Natural killer cell (primary cell): ENCODE data around the gene SRSF10. TPM values are rescaled to one million over a fixed set of nuclear protein-coding genes. Genes with fewer than 3 reads are reported as not detected.
"Not testable (repeated sequence)": the region's sequence is repeated elsewhere in the genome, so short reads cannot be mapped to it uniquely, and the experiment has no call there.

Experiments used
- ATAC-seq, 3 donors: fragments of 150-1000 bp in 2 of 3; fragments of 200-7000 bp in 1 of 3; cut with Tn5 transposase; 1 replicate in 1 of 3; 2 replicates in 2 of 3; pipeline ENCODE4 v1.10.0; 2021; ENCODE audit warnings: mild to moderate bottlenecking in 2 of 3, moderate library complexity in 2 of 3
- DNase-seq, 2 donors: peaks; one replicate each; pipeline versions ENCODE4 v3.0.0 to v3.0.0-alpha.2; 2013 to 2021; ENCODE audit warnings: mixed read lengths in 1 of 2
- H3K27ac ChIP-seq: one replicate; pipeline ENCODE4 v1.5.1; 2013; ENCODE audit warnings: mild to moderate bottlenecking, low read length
- H3K27me3 ChIP-seq: one replicate; pipeline ENCODE4 v1.6.1; 2013; ENCODE audit warnings: low read length; ENCODE audit not compliant: control insufficient read depth, insufficient read depth
- H3K36me3 ChIP-seq: one replicate; pipeline ENCODE4 v1.6.1; 2013; ENCODE audit warnings: low read length; ENCODE audit not compliant: control insufficient read depth, insufficient read depth
- H3K4me1 ChIP-seq: one replicate; pipeline ENCODE4 v1.6.1; 2013; ENCODE audit warnings: low read length; ENCODE audit not compliant: control insufficient read depth, insufficient read depth
- H3K4me3 ChIP-seq: one replicate; pipeline ENCODE4 v1.5.1; 2013; ENCODE audit warnings: low read length
- H3K9me3 ChIP-seq: one replicate; pipeline ENCODE4 v1.6.1; 2013; ENCODE audit warnings: low read length; ENCODE audit not compliant: control insufficient read depth, insufficient read depth
- H3K27ac Mint-ChIP-seq, 2 donors: one replicate each; pipeline ENCODE4 v1.8.0; 2022; ENCODE audit warnings: mild to moderate bottlenecking in 2 of 2, mixed read lengths in 2 of 2, moderate library complexity in 1 of 2
- H3K27me3 Mint-ChIP-seq, 2 donors: one replicate each; pipeline ENCODE4 v1.8.0; 2022; ENCODE audit warnings: low read depth in 2 of 2, mixed read lengths in 2 of 2
- H3K36me3 Mint-ChIP-seq: one replicate; pipeline ENCODE4 v1.8.0; 2022; ENCODE audit warnings: mixed read lengths
- H3K4me1 Mint-ChIP-seq, 2 donors: one replicate each; pipeline ENCODE4 v1.8.0; 2022; ENCODE audit warnings: mixed read lengths in 2 of 2
- H3K4me3 Mint-ChIP-seq: one replicate; pipeline ENCODE4 v1.8.0; 2022; ENCODE audit warnings: mild to moderate bottlenecking, moderate library complexity, mixed read lengths
- H3K9me3 Mint-ChIP-seq, 2 donors: one replicate each; pipeline ENCODE4 v1.8.0; 2022; ENCODE audit warnings: mixed read lengths in 2 of 2
- WGBS: methylation state at CpG from one replicate; pipeline ENCODE4 v1.1.7; 2013; ENCODE audit warnings: missing lambda C conversion rate; ENCODE audit not compliant: insufficient coverage; 5-methylcytosine and 5-hydroxymethylcytosine counted together
- intact Hi-C: fragments of 100-400 bp; cut with micrococcal nuclease; formaldehyde crosslinking; loops from one replicate; pipeline ENCODE4 v1.14.2; 2022
- total RNA-seq, 4 donors: library from RNA; stranded (reverse); fragments of 120-200 nt in 1 of 4; gene quantifications; one replicate each; pipeline versions ENCODE4 v1.2.3 to v1.2.4, GENCODE V29; 2013 to 2022
- TF ChIP-seq, protein P1 (sequence below): fragments of 200-600 bp; IDR thresholded peaks from one replicate; pipeline ENCODE4 v1.8.0; 2022; ENCODE audit warnings: antibody characterized with exemption

SRSF10 gene
- total RNA-seq, 3 donors from 2014 or later (not counting 1 experiment from before 2014, with no cell fraction given) = 221 to 281 (median 237) TPM

DNA sequence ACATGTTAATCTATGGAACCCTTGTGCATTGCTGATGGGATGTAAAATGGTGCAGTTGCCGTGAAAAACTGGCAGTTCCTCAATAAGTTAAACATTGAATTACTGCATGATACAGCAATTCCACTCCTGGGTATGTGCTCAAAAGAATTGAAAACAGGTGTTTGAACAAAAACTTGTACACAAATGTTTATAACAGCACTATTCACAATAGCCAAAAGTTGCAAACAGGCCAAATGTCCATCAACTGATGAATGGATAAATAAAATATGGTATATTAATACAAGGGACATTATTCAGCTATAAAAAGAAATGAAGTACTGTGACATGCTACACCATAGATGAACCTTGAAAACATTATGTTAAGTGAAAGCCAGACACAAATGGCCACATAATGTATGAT lies 17.7 kb upstream of the SRSF10 start:
- ATAC-seq = no peak
- 57% methylated on average over 1 of the region's 1 CpG for WGBS
- Histone ChIP-seq H3K4me1 (no peaks in the 10 kb centered on the region), H3K4me3 (no peak overlapping the region), H3K36me3 (no peaks in the 10 kb centered on the region), H3K9me3 (no peaks in the 10 kb centered on the region), H3K27ac (no peak overlapping the region), H3K27me3 (no peaks in the 10 kb centered on the region)
- no peaks in the 10 kb centered on the region for H3K9me3 Mint-ChIP-seq
- H3K27me3 Mint-ChIP-seq = peaks cover 3 to 6% of the 10 kb centered on the region in 2 donors
- H3K27ac Mint-ChIP-seq = no peak overlapping the region
- no peak for DNase-seq
- TF ChIP-seq, protein P1, sequence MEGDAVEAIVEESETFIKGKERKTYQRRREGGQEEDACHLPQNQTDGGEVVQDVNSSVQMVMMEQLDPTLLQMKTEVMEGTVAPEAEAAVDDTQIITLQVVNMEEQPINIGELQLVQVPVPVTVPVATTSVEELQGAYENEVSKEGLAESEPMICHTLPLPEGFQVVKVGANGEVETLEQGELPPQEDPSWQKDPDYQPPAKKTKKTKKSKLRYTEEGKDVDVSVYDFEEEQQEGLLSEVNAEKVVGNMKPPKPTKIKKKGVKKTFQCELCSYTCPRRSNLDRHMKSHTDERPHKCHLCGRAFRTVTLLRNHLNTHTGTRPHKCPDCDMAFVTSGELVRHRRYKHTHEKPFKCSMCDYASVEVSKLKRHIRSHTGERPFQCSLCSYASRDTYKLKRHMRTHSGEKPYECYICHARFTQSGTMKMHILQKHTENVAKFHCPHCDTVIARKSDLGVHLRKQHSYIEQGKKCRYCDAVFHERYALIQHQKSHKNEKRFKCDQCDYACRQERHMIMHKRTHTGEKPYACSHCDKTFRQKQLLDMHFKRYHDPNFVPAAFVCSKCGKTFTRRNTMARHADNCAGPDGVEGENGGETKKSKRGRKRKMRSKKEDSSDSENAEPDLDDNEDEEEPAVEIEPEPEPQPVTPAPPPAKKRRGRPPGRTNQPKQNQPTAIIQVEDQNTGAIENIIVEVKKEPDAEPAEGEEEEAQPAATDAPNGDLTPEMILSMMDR = no peak
- no peaks in the 10 kb centered on the region for H3K4me1 Mint-ChIP-seq
- H3K36me3 Mint-ChIP-seq = no peaks in the 10 kb centered on the region
- H3K4me3 Mint-ChIP-seq = no peak overlapping the region
- intact Hi-C loops = no loop called here

DNA sequence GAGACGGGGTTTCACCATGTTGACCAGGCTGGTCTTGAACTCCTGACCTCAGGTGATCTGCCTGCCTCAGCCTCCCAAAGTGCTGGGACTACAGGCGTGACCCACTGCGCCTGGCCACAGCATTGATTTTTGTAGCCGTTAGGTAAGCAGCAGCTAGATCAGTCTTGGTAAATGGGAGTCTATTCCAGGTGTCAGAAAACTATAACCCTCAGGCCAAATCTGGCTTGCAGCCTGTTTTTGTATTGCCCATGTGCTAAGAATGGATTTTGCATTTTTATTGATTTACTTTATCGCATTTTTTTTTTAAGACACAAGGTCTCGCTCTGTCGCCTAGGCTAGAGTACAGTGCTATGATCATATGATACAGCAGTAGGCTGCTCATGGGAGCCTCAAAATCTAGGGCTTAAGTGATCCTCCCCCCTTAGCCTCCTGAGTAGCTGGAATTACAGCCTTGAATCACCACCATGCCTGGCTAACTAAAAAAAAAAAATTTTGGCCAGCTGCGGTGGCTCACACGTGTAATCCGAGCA lies 16.6 kb upstream of the SRSF10 start:
- H3K9me3 Mint-ChIP-seq = no peaks in the 10 kb centered on the region
- Histone ChIP-seq H3K4me3 (no peak overlapping the region), H3K27ac (no peak overlapping the region), H3K4me1 (no peaks in the 10 kb centered on the region), H3K36me3 (no peaks in the 10 kb centered on the region), H3K27me3 (no peaks in the 10 kb centered on the region), H3K9me3 (no peaks in the 10 kb centered on the region)
- H3K4me3 Mint-ChIP-seq = no peak overlapping the region
- no peak overlapping the region for H3K27ac Mint-ChIP-seq
- peaks cover 0 to 3% of the 10 kb centered on the region in 2 donors for H3K27me3 Mint-ChIP-seq
- WGBS = 88% methylated on average over 10 of the region's 10 CpGs
- TF ChIP-seq, protein P1 = no peak
- ATAC-seq = no peak
- H3K36me3 Mint-ChIP-seq = no peaks in the 10 kb centered on the region
- DNase-seq = no peak
- intact Hi-C loops = no loop called here
- H3K4me1 Mint-ChIP-seq = no peaks in the 10 kb centered on the region

DNA sequence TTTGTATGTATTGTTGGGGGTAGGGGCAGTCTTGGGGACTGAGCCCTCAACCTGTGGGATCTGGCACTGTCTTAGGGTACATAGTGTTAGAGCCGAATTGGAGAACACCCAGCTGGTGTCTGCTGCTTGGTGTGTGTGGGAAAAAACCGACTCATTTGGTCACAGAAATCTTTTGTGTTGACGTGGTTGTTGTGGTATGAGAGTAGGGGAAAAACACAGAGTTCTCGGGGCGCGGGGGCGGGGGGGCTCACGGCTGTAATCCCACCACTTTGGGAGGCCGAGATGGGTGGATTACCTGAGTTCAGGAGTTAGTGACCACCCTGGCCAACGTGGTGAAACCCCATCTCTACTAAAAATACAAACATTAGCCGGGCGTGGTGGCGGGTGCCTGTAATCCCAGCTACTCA lies 15.3 kb upstream of the SRSF10 start:
- DNase-seq (no peak), ATAC-seq (no peak)
- TF ChIP-seq, protein P1 = no peak
- no peak overlapping the region for H3K4me3 Mint-ChIP-seq
- intact Hi-C loops = no loop called here
- no peaks in the 10 kb centered on the region for H3K36me3 Mint-ChIP-seq
- H3K4me1 ChIP-seq = no peaks in the 10 kb centered on the region
- no peaks in the 10 kb centered on the region for H3K9me3 ChIP-seq
- no peaks in the 10 kb centered on the region for H3K4me1 Mint-ChIP-seq
- H3K9me3 Mint-ChIP-seq = no peaks in the 10 kb centered on the region
- peaks cover 0 to 3% of the 10 kb centered on the region in 2 donors for H3K27me3 Mint-ChIP-seq
- H3K27ac Mint-ChIP-seq = no peak overlapping the region
- H3K27me3 ChIP-seq = no peaks in the 10 kb centered on the region
- no peak overlapping the region for H3K27ac ChIP-seq
- no peaks in the 10 kb centered on the region for H3K36me3 ChIP-seq
- no peak overlapping the region for H3K4me3 ChIP-seq
- 44% methylated on average over 9 of the region's 13 CpGs for WGBS

DNA sequence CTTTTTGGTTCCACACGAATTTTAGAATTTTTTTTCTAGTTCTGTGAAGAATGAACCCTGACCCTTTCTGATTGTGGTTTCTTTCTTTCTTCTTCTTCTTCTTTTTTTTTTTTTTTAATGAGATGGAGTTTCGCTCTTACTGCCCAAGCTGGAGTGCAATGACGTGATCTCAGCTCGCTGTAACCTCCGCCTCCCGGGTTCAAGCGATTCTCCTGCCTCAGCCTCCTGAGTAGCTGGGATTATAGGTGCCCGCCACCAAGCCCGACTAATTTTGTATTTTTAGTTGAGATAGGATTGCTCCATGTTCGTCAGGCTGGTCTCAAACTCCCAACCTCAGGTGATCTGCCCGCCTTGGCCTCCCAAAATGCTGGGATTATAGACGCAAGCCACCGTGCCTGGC lies 11.9 kb upstream of the SRSF10 start:
- H3K36me3 ChIP-seq, ATAC-seq, H3K27me3 ChIP-seq, DNase-seq, H3K4me3 ChIP-seq, H3K4me3 Mint-ChIP-seq, intact Hi-C loops, H3K9me3 Mint-ChIP-seq, H3K9me3 ChIP-seq, H3K36me3 Mint-ChIP-seq, H3K4me1 ChIP-seq, H3K27ac ChIP-seq, H3K27me3 Mint-ChIP-seq, H3K4me1 Mint-ChIP-seq, H3K27ac Mint-ChIP-seq: not testable (repeated sequence)
- WGBS = 87% methylated on average over 13 of the region's 13 CpGs
